ENCODE measurements around the gene MAML1. TPM values are rescaled to one million over a fixed set of nuclear protein-coding genes. Genes with fewer than 3 reads are reported as not detected.

Gene MAML1
- polyA plus RNA-seq, 4 donors = 40.1 to 47.1 (median 43.2) TPM

- no peak for DNase-seq (ENCODE audit: low read depth in 4 of 4, low spot score in 3 of 4)
These were observed 59.4 kb downstream of the MAML1 start for GRCh38 chr5:179791881-179792611.

GRCh38 chr5:179792612-179793467, 60.2 kb downstream of the MAML1 start:
- no peak for DNase-seq (ENCODE audit: low read depth in 4 of 4, low spot score in 3 of 4)

- no peak for DNase-seq (ENCODE audit: low read depth in 4 of 4, low spot score in 3 of 4)
These were observed 61.0 kb downstream of the MAML1 start, which contains the start of gene LTC4S for GRCh38 chr5:179793468-179794139. TSS of gene LTC4S (plus strand) at chr5:179793986. CDS start at chr5:179794081, 95 bp downstream.

GRCh38 chr5:179794171-179794570, 61.5 kb downstream of the MAML1 start:
- no peak for DNase-seq (ENCODE audit: low read depth in 4 of 4, low spot score in 3 of 4)

GRCh38 chr5:179794575-179794974, 62.0 kb downstream of the MAML1 start:
- DNase-seq (ENCODE audit: low read depth in 4 of 4, low spot score in 3 of 4) = no peak

- no peak for DNase-seq (ENCODE audit: low read depth in 4 of 4, low spot score in 3 of 4)
These were observed 62.6 kb downstream of the MAML1 start for GRCh38 chr5:179795049-179795862.

GRCh38 chr5:179795863-179796833, 63.5 kb downstream of the MAML1 start:
- DNase-seq (ENCODE audit: low read depth in 4 of 4, low spot score in 3 of 4) = peak in 1 of 4 donors; percentile 48

- no peak for DNase-seq (ENCODE audit: low read depth in 4 of 4, low spot score in 3 of 4)
These were observed 64.4 kb downstream of the MAML1 start for GRCh38 chr5:179796877-179797608.

GRCh38 chr5:179797741-179798140, 65.1 kb downstream of the MAML1 start:
- no peak for DNase-seq (ENCODE audit: low read depth in 4 of 4, low spot score in 3 of 4)

GRCh38 chr5:179798144-179798770, 65.6 kb downstream of the MAML1 start:
- no peak for DNase-seq (ENCODE audit: low read depth in 4 of 4, low spot score in 3 of 4)

GRCh38 chr5:179798771-179799643, 66.4 kb downstream of the MAML1 start:
- no peak for DNase-seq (ENCODE audit: low read depth in 4 of 4, low spot score in 3 of 4)

- no peak for DNase-seq (ENCODE audit: low read depth in 4 of 4, low spot score in 3 of 4)
These were observed 67.0 kb downstream of the MAML1 start for GRCh38 chr5:179799644-179799973.

- DNase-seq (ENCODE audit: low read depth in 4 of 4, low spot score in 3 of 4) = no peak
These were observed 67.6 kb downstream of the MAML1 start for GRCh38 chr5:179800071-179800695.

GRCh38 chr5:179800696-179801201, 68.1 kb downstream of the MAML1 start:
- DNase-seq (ENCODE audit: low read depth in 4 of 4, low spot score in 3 of 4) = no peak

- no peak for DNase-seq (ENCODE audit: low read depth in 4 of 4, low spot score in 3 of 4)
These were observed 68.9 kb downstream of the MAML1 start for GRCh38 chr5:179801304-179802206.

Data from left renal pelvis (tissue), 4 donors.